A673 (cell line): ENCODE measurements around the gene CREB1. TPM values are rescaled to one million over a fixed set of nuclear protein-coding genes. Genes with fewer than 3 reads are reported as not detected.

ENCODE experiments used
- BruUV-seq: library from RNA; stranded (reverse); fragments of 400-500 nt; replicated peaks from 2 replicates; lab custom pipeline; 2021; lab: Mats Ljungman, UMichigan
- CTCF ChIA-PET: fragments of 300-600 bp; sonication (Branson Sonifier 250); formaldehyde crosslinking; loops from one replicate; lab custom pipeline; 2022; ENCODE audit warnings: antibody characterized with exemption; lab: Charles Lee
- POLR2A ChIA-PET: fragments of 300-600 bp; sonication (Branson Sonifier 250); formaldehyde crosslinking; loops from one replicate; lab custom pipeline; 2022; ENCODE audit warnings: antibody characterized with exemption; ENCODE audit not compliant: low non-redundant PET; lab: Charles Lee
- DNase-seq: peaks from one replicate; pipeline ENCODE4 v3.0.0-alpha.2; 2015; ENCODE audit warnings: low spot score
- H3K27ac ChIP-seq: fragments of 200-600 bp; sonication (generic); 2 replicates; pipeline ENCODE4 v1.5.1; 2016; ENCODE audit warnings: mixed run types, low read depth, mild to moderate bottlenecking, mixed read lengths, antibody characterized with exemption, low read length; ENCODE audit not compliant: poor library complexity, severe bottlenecking
- H3K27me3 ChIP-seq: fragments of 200-600 bp; sonication (generic); replicated peaks from 2 replicates; pipeline ENCODE4 v1.6.1; 2017; ENCODE audit warnings: mixed run types, low read depth, mild to moderate bottlenecking, mixed read lengths, antibody characterized with exemption, low read length; ENCODE audit not compliant: insufficient read depth, poor library complexity
- H3K36me3 ChIP-seq: fragments of 200-600 bp; sonication (generic); 2 replicates; pipeline ENCODE4 v1.6.1; 2016; ENCODE audit warnings: mixed run types, mild to moderate bottlenecking, mixed read lengths, antibody characterized with exemption, low read length; ENCODE audit not compliant: insufficient read depth, poor library complexity, severe bottlenecking
- H3K4me1 ChIP-seq: fragments of 200-600 bp; sonication (generic); 2 replicates; pipeline ENCODE4 v1.6.1; 2017; ENCODE audit warnings: mixed run types, mild to moderate bottlenecking, mixed read lengths, antibody characterized with exemption, low read length; ENCODE audit not compliant: insufficient read depth, poor library complexity, severe bottlenecking
- H3K4me3 ChIP-seq: fragments of 200-600 bp; sonication (generic); 2 replicates; pipeline ENCODE4 v1.5.1; 2016; ENCODE audit warnings: low read depth, mixed run types, mild to moderate bottlenecking, mixed read lengths, low read length; ENCODE audit not compliant: poor library complexity, severe bottlenecking
- H3K9me3 ChIP-seq: fragments of 200-600 bp; sonication (generic); 2 replicates; pipeline ENCODE4 v1.6.1; 2016; ENCODE audit warnings: mixed run types, low read depth, mild to moderate bottlenecking, mixed read lengths, antibody characterized with exemption, low read length; ENCODE audit not compliant: poor library complexity, severe bottlenecking
- EZH2 ChIP-seq: fragments of 200-600 bp; sonication (generic); IDR thresholded peaks from 2 replicates; pipeline ENCODE4 v1.6.1; 2017; ENCODE audit warnings: borderline replicate concordance, low read depth, mild to moderate bottlenecking, mixed read lengths, antibody characterized with exemption, low read length; ENCODE audit not compliant: poor library complexity, severe bottlenecking
- intact Hi-C: fragments of 100-400 bp; cut with micrococcal nuclease; formaldehyde crosslinking; loops from one replicate; pipeline ENCODE4 v1.10.0; 2022; ENCODE audit not compliant: unreplicated experiment
- total RNA-seq: library from RNA; stranded (reverse); gene quantifications from 2 replicates; pipeline ENCODE4 v1.2.3, GENCODE V29; 2021
- TF ChIP-seq, protein P1 (sequence below): fragments of 300-800, 200-600 bp; sonication (generic); conservative IDR thresholded peaks from 2 replicates; pipeline ENCODE4 v1.5.1; 2017; ENCODE audit warnings: low read depth, mild to moderate bottlenecking, antibody characterized with exemption, low read length, moderate library complexity, mixed read lengths

CREB1 gene
- total RNA-seq, 1 experiment from 2014 or later, result 78.5 TPM

DNA sequence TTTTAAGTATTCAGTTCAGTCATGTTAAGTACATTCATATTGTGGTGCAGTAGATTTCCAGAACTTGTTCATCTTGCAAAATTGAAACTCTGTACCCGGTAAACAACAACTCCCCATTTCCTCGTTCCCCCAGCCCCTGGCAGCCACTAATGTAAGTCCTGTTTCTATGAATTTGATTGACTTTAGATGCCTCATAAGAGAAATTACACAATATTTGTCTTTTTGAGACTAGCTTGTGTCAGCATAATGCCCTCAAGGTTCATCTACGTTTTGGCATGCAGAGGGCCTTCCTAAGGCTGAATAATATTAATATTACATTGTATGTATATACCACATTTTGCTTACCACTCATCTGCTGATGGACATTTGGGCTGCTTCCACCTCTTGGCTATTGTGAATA, 64.5 kb downstream of the CREB1 start:
- CTCF ChIA-PET, result no interaction called here

DNA sequence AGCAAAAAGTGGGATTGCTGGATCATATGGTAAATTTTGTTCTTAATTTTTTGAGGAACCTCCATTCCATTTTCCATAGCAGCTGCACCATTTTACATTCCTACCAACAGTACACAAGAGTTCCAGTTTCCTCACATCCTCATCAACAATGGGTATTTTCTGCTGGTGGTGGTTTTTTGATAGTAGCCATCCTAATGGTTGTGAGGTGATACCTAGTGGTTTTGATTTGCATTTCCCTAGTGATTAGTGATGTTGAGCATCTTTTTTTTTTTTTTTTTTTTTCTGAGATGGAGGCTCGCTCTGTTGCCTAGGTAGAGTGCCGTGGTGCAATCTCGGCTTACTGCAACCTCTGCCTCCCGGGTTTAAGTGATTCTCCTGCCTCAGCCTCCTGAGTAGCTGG, 65.0 kb downstream of the CREB1 start:
- POLR2A ChIA-PET, result no interaction called here
- peaks cover 57% of the 10 kb centered on the region for H3K36me3 ChIP-seq
- CTCF ChIA-PET, result no interaction called here

More for the DNA sequence above, 64.5 kb downstream of the CREB1 start:
- Histone ChIP-seq H3K9me3 (peaks cover 15% of the 10 kb centered on the region), H3K4me3 (no peak overlapping the region), H3K27me3 (no peaks in the 10 kb centered on the region), H3K4me1 (no peaks in the 10 kb centered on the region), H3K27ac (no peak overlapping the region), H3K36me3 (peaks cover 61% of the 10 kb centered on the region)
- POLR2A ChIA-PET, result no interaction called here
- TF ChIP-seq, protein P1, sequence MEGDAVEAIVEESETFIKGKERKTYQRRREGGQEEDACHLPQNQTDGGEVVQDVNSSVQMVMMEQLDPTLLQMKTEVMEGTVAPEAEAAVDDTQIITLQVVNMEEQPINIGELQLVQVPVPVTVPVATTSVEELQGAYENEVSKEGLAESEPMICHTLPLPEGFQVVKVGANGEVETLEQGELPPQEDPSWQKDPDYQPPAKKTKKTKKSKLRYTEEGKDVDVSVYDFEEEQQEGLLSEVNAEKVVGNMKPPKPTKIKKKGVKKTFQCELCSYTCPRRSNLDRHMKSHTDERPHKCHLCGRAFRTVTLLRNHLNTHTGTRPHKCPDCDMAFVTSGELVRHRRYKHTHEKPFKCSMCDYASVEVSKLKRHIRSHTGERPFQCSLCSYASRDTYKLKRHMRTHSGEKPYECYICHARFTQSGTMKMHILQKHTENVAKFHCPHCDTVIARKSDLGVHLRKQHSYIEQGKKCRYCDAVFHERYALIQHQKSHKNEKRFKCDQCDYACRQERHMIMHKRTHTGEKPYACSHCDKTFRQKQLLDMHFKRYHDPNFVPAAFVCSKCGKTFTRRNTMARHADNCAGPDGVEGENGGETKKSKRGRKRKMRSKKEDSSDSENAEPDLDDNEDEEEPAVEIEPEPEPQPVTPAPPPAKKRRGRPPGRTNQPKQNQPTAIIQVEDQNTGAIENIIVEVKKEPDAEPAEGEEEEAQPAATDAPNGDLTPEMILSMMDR, result no peak
- no peak for TF ChIP-seq EZH2
- DNase-seq, result no peak
- no TSS peak for BruUV-seq
- intact Hi-C loops, result no loop called here

DNA sequence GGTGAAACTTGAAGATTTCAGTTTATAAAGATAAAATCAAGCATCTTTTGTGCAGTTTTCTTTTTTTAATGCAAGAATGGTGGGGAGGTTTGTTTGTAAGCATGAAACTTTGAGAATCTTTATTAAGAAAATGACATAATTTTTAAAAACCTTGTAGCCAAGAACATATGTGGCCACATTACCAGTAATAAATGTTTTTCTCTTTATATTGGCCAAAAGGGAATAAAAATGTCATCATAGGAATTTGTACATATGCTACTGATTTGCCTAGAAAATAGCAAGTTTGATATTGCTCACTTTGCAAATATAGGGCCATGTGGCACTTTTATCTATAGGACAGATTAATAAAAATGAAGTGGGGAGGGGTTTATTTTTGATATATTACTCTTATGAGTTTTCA, 69.9 kb downstream of the CREB1 start:
- intact Hi-C loops, result no loop called here
- no TSS peak for BruUV-seq
- Histone ChIP-seq H3K4me3 (no peak overlapping the region), H3K36me3 (peaks cover 17% of the 10 kb centered on the region), H3K4me1 (peaks cover 2% of the 10 kb centered on the region), H3K9me3 (no peaks in the 10 kb centered on the region), H3K27ac (no peak overlapping the region), H3K27me3 (no peaks in the 10 kb centered on the region)
- CTCF ChIA-PET, result no interaction called here
- no peak for TF ChIP-seq EZH2
- TF ChIP-seq, protein P1, result no peak
- DNase-seq, result no peak
- POLR2A ChIA-PET, result no interaction called here

More for the DNA sequence above, 65.0 kb downstream of the CREB1 start:
- Histone ChIP-seq H3K9me3 (peaks cover 15% of the 10 kb centered on the region), H3K27me3 (no peaks in the 10 kb centered on the region), H3K4me1 (peaks cover 1% of the 10 kb centered on the region), H3K27ac (no peak overlapping the region), H3K4me3 (no peak overlapping the region)
- intact Hi-C loops, result no loop called here
- DNase-seq, result no peak
- TF ChIP-seq, protein P1, result no peak
- no peak for TF ChIP-seq EZH2
- no TSS peak for BruUV-seq
